Measurements from ENCODE around the gene NPTX1.

- TF ChIP-seq FOXM1 (CRISPR knock-in tag; IDR thresholded peaks at IDR 0.05) (no peak), CTCF (CRISPR knock-in tag; IDR thresholded peaks at IDR 0.05) (no peak), ATF2 (CRISPR knock-in tag; IDR thresholded peaks at IDR 0.05) (no peak), U2AF1 (optimal IDR thresholded peaks at IDR 0.05; ENCODE audit: low read depth, low read length) (no peak), MED1 (CRISPR knock-in tag; IDR thresholded peaks at IDR 0.05) (no peak), POLR2A (IDR thresholded peaks at IDR 0.05; ENCODE audit: insufficient read depth in 1 of 2, low read depth in 2 of 2, low read length in 2 of 2) (no peak), IKZF1 (IDR thresholded peaks at IDR 0.05) (no peak), BORCS8-MEF2B (CRISPR knock-in tag; IDR thresholded peaks at IDR 0.05) (no peak), EZH2 (conservative IDR thresholded peaks at IDR 0.05; ENCODE audit: low read depth, low read length) (no peak), FOXC1 (CRISPR knock-in tag; IDR thresholded peaks at IDR 0.05; ENCODE audit: borderline replicate concordance) (no peak), TBL1XR1 (IDR thresholded peaks at IDR 0.05; ENCODE audit: borderline replicate concordance, low read length, partially characterized antibody) (no peak), ZNF773 (CRISPR knock-in tag; IDR thresholded peaks at IDR 0.05; ENCODE audit: borderline replicate concordance) (no peak), FOXK2 (IDR thresholded peaks at IDR 0.05) (no peak), HMGXB3 (CRISPR knock-in tag; IDR thresholded peaks at IDR 0.05; ENCODE audit: borderline replicate concordance) (no peak)
Observed at GRCh38 chr17:80523054-80523744, 46.8 kb upstream of the NPTX1 start.
